Gastrocnemius medialis (tissue), 4 donors: ENCODE data around the gene ATP9A. TPM values are rescaled to one million over a fixed set of nuclear protein-coding genes. Genes with fewer than 3 reads are reported as not detected.

Experiments
- ATAC-seq, 2 donors: fragments of 150-250 bp; one replicate each; pipeline ENCODE4 v1.9.1; 2016
- DNase-seq, 2 donors: peaks; one replicate each; pipeline ENCODE4 v3.0.0-alpha.2; 2019
- H3K27ac ChIP-seq, 4 donors: fragments of 200-600 bp; sonication (generic); 1 replicate in 1 of 4; 2 replicates in 3 of 4; pipeline ENCODE4 v1.5.1; 2016 to 2018; ENCODE audit warnings: mild to moderate bottlenecking in 2 of 4, moderate library complexity in 1 of 4
- H3K27me3 ChIP-seq, 3 donors: fragments of 200-600 bp; sonication (generic) in 2 of 3; 1 replicate in 1 of 3; 2 replicates in 2 of 3; pipeline versions ENCODE4 v1.5.1 to v1.6.0; 2016 to 2019; ENCODE audit warnings: mild to moderate bottlenecking in 1 of 3, moderate library complexity in 1 of 3
- H3K36me3 ChIP-seq, 2 donors: fragments of 200-600 bp; sonication (generic) in 1 of 2; one replicate each; pipeline ENCODE4 v1.5.1; 2017 to 2018
- H3K4me1 ChIP-seq, 2 donors: fragments of 200-600 bp; sonication (generic) in 1 of 2; one replicate each; pipeline ENCODE4 v1.5.1; 2016 to 2017; ENCODE audit warnings: mild to moderate bottlenecking in 2 of 2
- H3K4me3 ChIP-seq, 4 donors: fragments of 200-600 bp; sonication (generic) in 3 of 4; 1 replicate in 1 of 4; 2 replicates in 3 of 4; pipeline ENCODE4 v1.5.1; 2016 to 2019; ENCODE audit warnings: mild to moderate bottlenecking in 2 of 4
- H3K9me3 ChIP-seq, 3 donors: fragments of 200-600 bp; sonication (generic) in 2 of 3; 1 replicate in 1 of 3; 2 replicates in 2 of 3; pipeline ENCODE4 v1.5.1; 2016 to 2019
- POLR2A ChIP-seq, 2 donors: fragments of 450-650 bp; IDR thresholded peaks; one replicate each; pipeline ENCODE4 v1.6.1; 2017; ENCODE audit warnings: antibody characterized with exemption in 2 of 2, mild to moderate bottlenecking in 2 of 2, moderate library complexity in 2 of 2
- in situ Hi-C, 4 donors: fragments of 200-750 bp; cut with MboI; loops; one replicate each; pipeline versions ENCODE4 v1.15.0 to v1.8.0; 2017; ENCODE audit warnings: low sequenced_read_pairs in 4 of 4
- intact Hi-C: fragments of 100-400 bp; cut with DNase I; formaldehyde crosslinking; loops from one replicate; pipeline ENCODE4 v1.15.1; 2023; ENCODE audit warnings: low total_unique reads
- total RNA-seq, 4 donors: library from RNA; depleted of rRNA; stranded (reverse); fragments of >200 nt; gene quantifications; one replicate each; pipeline versions ENCODE4 v1.1.0 to v1.2.3, GENCODE V29; 2016
- TF ChIP-seq, protein P1 (sequence below), 5 experiments: fragments of 450-650 bp in 3 of 5; fragments of 200-600 bp in 2 of 5; sonication (generic) in 2 of 5; IDR thresholded peaks in 4 of 5; conservative IDR thresholded peaks in 1 of 5; 1 replicate in 4 of 5; 2 replicates in 1 of 5; pipeline ENCODE4 v1.5.1; 2016 to 2019; ENCODE audit warnings: antibody characterized with exemption in 5 of 5, mild to moderate bottlenecking in 3 of 5, moderate library complexity in 3 of 5

Gene ATP9A
- total RNA-seq, 4 donors from 2014 or later: 11.8 to 34.8 (median 20.8) TPM

DNA sequence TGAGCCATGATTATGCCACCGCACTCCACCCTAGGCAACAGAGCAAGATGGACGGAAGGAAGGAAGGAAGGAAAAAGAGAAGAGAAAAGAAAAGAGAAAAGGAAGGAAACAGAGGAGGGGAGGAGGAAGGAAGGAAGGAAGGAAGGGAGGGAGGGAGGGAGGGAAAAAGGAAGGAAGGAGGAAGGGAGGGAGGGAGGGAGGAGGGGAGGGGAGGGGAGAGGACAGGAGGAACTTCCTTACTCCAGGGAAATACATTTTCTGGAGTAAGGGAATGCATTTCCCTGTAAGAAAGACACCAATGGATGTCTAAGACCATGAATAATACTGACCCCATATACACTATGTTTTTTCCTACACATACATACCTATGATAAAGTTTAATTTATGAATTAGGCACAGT is 132.5 kb downstream of the ATP9A start:
- ATAC-seq: no peak
- no peak for TF ChIP-seq POLR2A (IDR thresholded peaks at IDR 0.05)
- TF ChIP-seq, protein P1, sequence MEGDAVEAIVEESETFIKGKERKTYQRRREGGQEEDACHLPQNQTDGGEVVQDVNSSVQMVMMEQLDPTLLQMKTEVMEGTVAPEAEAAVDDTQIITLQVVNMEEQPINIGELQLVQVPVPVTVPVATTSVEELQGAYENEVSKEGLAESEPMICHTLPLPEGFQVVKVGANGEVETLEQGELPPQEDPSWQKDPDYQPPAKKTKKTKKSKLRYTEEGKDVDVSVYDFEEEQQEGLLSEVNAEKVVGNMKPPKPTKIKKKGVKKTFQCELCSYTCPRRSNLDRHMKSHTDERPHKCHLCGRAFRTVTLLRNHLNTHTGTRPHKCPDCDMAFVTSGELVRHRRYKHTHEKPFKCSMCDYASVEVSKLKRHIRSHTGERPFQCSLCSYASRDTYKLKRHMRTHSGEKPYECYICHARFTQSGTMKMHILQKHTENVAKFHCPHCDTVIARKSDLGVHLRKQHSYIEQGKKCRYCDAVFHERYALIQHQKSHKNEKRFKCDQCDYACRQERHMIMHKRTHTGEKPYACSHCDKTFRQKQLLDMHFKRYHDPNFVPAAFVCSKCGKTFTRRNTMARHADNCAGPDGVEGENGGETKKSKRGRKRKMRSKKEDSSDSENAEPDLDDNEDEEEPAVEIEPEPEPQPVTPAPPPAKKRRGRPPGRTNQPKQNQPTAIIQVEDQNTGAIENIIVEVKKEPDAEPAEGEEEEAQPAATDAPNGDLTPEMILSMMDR (IDR thresholded peaks at IDR 0.05 in 4 of 5, conservative IDR thresholded peaks at IDR 0.05 in 1 of 5): no peak
- DNase-seq: no peak
- H3K9me3 ChIP-seq: no peaks in the 10 kb centered on the region
- intact Hi-C loops: loop anchor here (5.0 kb wide), 1 partner anchor 517 kb away; no protein-coding TSS in a partner anchor
- no peak overlapping the region for H3K4me3 ChIP-seq
- in situ Hi-C loops: loop anchor here in 1 of 4 donors (25.0 kb wide), 1 partner anchor 648 kb away; no protein-coding TSS in a partner anchor
- peaks cover 0 to 20% of the 10 kb centered on the region in 2 donors for H3K4me1 ChIP-seq
- no peaks in the 10 kb centered on the region for H3K27me3 ChIP-seq
- H3K36me3 ChIP-seq: no peaks in the 10 kb centered on the region
- no peak overlapping the region for H3K27ac ChIP-seq

DNA sequence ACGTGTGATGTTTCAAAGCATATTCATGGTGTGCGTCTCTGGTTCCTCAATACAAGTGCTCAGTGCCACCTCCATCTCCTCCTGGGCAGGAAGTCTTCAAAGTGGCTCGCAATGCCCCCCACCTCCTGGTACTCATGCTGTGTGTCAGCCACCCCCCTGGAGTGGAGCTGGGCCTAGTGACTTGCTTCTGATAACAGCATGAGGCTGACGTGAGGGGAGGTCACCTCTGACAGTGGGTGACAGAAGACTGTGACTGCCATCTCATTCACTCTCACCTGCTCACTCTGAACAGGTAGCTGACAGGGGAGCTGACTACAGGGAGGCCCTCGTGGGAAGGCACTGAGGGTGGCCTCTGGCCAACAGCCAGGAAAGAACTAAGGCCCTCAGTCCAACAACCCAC is 133.3 kb downstream of the ATP9A start:
- H3K4me1 ChIP-seq: peaks cover 0 to 25% of the 10 kb centered on the region in 2 donors
- no peak overlapping the region for H3K27ac ChIP-seq
- TF ChIP-seq, protein P1 (IDR thresholded peaks at IDR 0.05 in 4 of 5, conservative IDR thresholded peaks at IDR 0.05 in 1 of 5): no peak
- no peak for TF ChIP-seq POLR2A (IDR thresholded peaks at IDR 0.05)
- no peak for DNase-seq
- no peak overlapping the region for H3K4me3 ChIP-seq
- no peaks in the 10 kb centered on the region for H3K36me3 ChIP-seq
- ATAC-seq: no peak
- intact Hi-C loops (loop anchor here (5.0 kb wide), 1 partner anchor 517 kb away; no protein-coding TSS in a partner anchor), in situ Hi-C loops (loop anchor here in 1 of 4 donors (25.0 kb wide), 1 partner anchor 648 kb away; no protein-coding TSS in a partner anchor)
- no peaks in the 10 kb centered on the region for H3K9me3 ChIP-seq
- H3K27me3 ChIP-seq: no peaks in the 10 kb centered on the region

DNA sequence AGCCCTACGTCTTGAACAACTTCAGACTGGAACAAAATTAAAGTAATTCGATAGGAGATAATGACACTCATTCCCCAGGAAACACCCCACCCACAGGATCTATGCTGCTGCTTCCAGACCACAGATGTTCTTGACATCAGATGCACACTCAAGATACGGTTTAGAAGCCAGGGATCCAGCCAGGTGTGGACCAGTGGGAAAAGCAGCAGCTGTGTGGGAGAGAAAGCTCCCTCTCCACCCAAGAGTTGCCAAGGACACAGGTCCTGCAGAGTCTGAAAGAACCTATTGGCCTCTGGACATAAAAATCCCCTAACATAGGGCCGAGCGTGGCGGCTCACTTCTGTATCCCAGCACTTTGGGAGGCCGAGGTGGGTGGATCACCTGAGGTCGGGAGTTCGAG is 133.9 kb downstream of the ATP9A start:
- no peak for ATAC-seq
- in situ Hi-C loops: loop anchor here in 1 of 4 donors (25.0 kb wide), 1 partner anchor 647 kb away; no protein-coding TSS in a partner anchor

DNA sequence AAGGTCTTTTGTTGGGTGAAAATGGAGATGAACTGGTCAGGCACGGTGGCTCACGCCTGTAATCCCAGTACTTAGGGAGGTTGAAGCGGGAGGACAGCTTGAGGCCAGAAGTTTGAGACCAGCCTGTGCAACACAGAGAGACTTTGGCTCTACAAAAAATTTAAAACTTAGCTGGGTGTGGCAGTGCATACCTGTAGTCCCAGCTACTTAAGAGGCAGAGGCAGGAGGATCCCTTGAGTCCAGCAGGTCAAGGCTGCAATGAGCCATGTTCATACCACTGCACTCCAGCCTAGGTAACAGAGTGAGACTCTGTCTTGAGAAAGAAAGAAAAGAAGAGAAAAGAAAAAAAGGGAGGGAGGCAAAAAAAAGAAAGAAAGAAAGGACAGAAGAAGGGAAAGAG is 134.8 kb downstream of the ATP9A start:
- H3K4me3 ChIP-seq: no peak overlapping the region
- intact Hi-C loops: no loop called here
- in situ Hi-C loops: loop anchor here in 1 of 4 donors (25.0 kb wide), 1 partner anchor 646 kb away; no protein-coding TSS in a partner anchor
- no peaks in the 10 kb centered on the region for H3K36me3 ChIP-seq
- TF ChIP-seq, protein P1 (IDR thresholded peaks at IDR 0.05 in 4 of 5, conservative IDR thresholded peaks at IDR 0.05 in 1 of 5): no peak
- TF ChIP-seq POLR2A (IDR thresholded peaks at IDR 0.05): no peak
- no peaks in the 10 kb centered on the region for H3K9me3 ChIP-seq
- peak overlapping the region in 2 of 4 donors; percentile 14 to 16 for H3K27ac ChIP-seq
- DNase-seq: no peak
- peaks cover 0 to 25% of the 10 kb centered on the region in 2 donors for H3K4me1 ChIP-seq
- H3K27me3 ChIP-seq: no peaks in the 10 kb centered on the region
- no peak for ATAC-seq

More for the DNA sequence above, 133.9 kb downstream of the ATP9A start:
- Histone ChIP-seq H3K4me3 (no peak overlapping the region), H3K36me3 (no peaks in the 10 kb centered on the region), H3K27me3 (no peaks in the 10 kb centered on the region), H3K9me3 (no peaks in the 10 kb centered on the region), H3K27ac (no peak overlapping the region), H3K4me1 (peaks cover 0 to 25% of the 10 kb centered on the region in 2 donors)
- peak in 1 of 2 donors; percentile 24 for DNase-seq
- intact Hi-C loops: no loop called here
- TF ChIP-seq, protein P1 (IDR thresholded peaks at IDR 0.05 in 4 of 5, conservative IDR thresholded peaks at IDR 0.05 in 1 of 5): no peak
- TF ChIP-seq POLR2A (IDR thresholded peaks at IDR 0.05): no peak
